Purkinje cell (primary cell): ENCODE data around the gene SPATA25. TPM values are rescaled to one million over a fixed set of nuclear protein-coding genes. Genes with fewer than 3 reads are reported as not detected.

ENCODE experiments used
- polyA plus RNA-seq: library from polyadenylated mRNA; unstranded; fragments of >200 nt; fragmentation: Nextera tagmentation; gene quantifications from 2 replicates; pipeline ENCODE4 v1.2.1, GENCODE V29; 2014

The SPATA25 gene
- not detected in 2 replicates for polyA plus RNA-seq

DNA sequence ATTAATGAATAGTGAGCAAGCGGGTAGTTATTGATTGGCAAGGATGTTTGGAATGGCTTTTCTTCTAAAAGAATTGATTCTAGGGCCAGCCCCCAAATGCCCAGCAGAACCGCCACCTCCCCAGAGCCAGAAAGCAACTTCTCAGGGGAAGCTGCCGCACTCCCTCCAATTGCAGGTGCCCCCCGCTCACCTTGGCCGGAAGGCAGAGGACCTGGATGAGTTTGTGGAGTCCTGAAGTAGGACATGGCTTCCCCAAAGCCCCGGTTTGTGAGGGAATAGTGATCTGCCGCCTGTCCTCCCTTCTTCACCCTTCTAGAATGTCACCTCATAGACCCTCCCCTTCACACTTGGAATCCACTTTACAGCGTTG lies at the start of gene SPATA25:
SPATA25 (minus strand) TSS at position 277 of the 370 bp plus-strand sequence; CDS start at position 245, 32 bp downstream.

DNA sequence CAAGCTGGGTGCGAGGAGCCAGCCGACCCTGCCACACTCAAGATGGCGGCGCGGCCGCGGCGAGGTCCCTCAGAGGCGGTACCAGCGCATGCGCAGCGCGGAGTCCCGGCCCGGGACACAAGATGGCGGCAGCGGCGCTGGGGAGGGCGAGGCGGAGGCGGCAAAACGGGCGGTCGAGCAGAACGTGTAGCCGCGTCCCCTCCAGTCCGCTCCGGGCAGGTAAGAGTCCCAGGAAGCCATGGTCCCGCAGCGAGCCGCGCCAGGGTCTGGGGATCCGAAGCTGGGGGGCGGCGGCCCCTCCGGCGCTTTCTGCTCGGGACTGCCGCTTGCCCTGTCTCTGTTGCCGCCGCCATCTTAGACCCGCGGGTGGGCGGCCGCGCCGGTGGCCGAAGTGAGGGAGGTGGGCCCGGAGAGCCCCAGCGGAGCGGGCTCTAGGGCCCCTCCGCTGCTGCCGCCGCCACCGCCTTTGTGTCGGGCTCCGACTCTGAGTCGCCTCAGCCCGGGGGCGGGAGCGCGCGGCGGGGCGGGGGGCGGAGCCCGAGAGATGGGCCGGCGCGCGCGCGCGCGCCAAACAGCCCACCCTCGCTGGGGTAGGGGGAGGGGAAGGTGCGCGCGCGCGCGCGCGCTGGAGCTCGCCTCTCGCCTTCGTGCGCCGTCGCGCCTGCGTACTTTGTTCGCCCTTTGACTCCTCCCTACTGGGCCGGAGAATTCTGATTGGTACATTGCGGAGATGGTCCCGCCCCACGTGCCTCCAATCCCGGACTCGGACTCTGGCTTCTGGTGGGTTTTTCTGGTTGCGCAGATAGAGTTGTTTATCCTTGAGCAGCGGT lies 47.4 kb upstream of the SPATA25 start, which contains the start of gene PCIF1:
PCIF1 (plus strand) TSS at position 98 of the 830 bp plus-strand sequence. CDS start 4,317 bp downstream, outside the sequence.

DNA sequence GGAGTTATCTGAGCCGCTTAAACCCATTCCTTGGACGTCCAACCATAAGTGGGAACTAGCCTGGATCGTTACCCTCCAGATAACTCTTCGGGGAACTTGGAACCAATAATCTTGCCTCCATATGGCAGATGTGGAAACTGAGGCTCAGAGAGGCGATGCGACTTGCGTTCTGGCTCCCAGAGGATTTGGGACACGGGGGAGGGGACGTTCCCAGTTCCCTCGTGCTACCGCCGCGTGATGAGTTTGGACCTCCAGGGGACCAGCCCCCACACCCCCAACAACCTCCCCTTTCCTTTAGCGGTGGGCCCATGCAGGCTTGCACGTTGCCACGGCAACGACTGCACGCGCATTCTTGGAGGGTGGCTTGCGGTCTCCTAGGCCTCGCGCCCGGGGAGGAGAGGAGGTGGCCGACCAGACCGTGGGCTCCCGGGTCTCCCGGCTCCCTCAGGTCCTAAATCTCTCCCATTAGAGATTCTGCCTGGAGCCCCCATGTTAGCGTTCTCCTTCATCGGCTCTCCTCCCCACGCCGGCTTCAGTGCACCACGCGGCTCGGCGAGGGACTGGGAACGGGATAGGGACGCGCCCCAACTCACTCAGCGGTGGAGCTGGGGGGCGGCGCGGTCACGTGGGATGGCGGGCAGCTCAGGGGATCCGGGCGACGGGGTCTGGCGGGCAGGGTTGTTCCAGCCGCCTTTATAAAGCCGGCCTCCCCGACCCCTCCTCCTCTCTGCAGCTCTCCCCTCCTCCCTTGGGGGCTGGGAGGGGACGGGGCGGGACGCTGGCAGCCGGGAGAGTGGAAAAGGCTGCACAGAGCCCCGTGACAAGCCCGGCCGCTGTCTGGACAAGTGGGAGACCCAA lies 24.3 kb upstream of the SPATA25 start, which contains the start of gene PLTP:
PLTP (minus strand) TSS at position 670 of the 858 bp plus-strand sequence. CDS start 703 bp downstream, outside the sequence.

DNA sequence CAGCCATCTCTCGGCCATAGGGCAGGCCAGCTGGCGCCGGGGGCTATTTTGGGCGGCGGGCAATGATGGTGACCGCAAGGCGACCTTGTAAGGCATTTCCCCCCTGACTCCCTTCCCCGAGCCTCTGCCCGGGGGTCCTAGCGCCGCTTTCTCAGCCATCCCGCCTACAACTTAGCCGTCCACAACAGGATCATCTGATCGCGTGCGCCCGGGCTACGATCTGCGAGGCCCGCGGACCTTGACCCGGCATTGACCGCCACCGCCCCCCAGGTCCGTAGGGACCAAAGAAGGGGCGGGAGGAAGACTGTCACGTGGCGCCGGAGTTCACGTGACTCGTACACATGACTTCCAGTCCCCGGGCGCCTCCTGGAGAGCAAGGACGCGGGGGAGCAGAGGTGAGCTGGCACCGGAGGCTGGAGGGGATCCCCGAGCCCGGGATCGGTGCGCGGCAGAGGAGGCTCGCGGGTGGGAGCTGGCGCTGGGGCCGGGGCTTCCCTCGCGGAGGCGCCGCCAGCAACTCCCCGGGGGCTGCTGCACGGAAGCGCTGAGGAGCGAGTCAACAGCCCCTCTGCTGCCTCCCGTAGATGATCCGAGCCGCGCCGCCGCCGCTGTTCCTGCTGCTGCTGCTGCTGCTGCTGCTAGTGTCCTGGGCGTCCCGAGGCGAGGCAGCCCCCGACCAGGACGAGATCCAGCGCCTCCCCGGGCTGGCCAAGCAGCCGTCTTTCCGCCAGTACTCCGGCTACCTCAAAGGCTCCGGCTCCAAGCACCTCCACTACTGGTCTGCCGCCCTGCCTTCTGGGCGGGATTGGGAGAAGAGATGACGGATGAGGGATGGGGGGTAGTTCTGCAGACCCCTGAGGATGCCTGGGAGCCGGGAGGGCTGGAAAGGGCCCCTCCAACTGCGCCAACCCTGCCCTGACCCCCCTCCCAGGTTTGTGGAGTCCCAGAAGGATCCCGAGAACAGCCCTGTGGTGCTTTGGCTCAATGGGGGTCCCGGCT lies 3.9 kb upstream of the SPATA25 start, which contains the start of the genes CTSA and NEURL2:
CTSA (plus strand) TSS at position 351 of the 999 bp plus-strand sequence; CDS start at position 585, 234 bp downstream.
NEURL2 (minus strand) TSS at position 224 of the 999 bp plus-strand sequence; CDS start at position 7, 217 bp downstream.

DNA sequence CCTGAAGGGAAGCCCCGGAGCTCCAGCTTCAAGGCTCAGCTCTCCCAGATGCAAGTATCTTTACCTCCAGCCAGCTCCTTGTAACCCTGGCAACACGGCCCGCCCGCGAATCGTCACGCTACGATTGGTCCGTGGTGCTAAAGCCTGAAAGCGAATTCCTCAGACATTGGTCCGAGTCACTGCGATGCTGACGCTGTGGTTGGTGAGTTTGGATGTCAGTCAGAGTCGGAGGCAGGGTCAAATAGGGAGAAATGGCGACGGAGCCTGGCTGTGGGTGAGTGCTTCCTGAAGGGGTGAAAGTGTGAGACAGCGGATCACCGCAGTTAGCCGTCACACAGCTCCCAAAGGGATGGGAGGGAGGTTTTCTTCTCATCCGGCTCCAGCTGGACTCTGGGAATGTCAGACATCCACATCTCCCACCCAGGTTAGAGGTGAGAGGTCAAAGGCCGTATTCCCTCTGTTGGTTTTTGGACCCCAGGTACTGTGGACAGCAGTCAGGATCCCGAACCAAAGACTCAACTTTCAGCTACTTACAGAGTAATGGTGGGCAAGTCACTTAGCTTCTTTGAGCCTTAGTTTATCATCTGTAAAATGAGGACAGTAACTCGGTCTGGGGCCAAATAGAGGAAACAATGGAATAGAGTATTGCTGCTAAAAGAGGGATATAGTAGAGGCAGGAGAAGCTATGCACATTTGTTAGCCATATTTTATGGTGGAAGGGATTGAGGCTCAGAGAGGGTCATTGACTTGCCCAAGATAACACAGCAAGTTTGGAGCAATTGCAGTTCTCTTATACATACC lies 6.2 kb downstream of the SPATA25 start, which contains the start of gene ZSWIM1:
ZSWIM1 (plus strand) TSS at position 240 of the 801 bp plus-strand sequence. CDS start 1,366 bp downstream, outside the sequence.

GRCh38 chr20:45857114-45857881 lies 30.1 kb downstream of the SPATA25 start, which contains the start of the genes ACOT8 and ZSWIM3:
Gene ACOT8 (minus strand): TSS chr20:45857392. CDS start chr20:45857315, 77 bp downstream.
Gene ZSWIM3 (plus strand): TSS chr20:45857614. CDS start chr20:45857826, 212 bp downstream.

Other genes starting within 250 kb of the SPATA25 start
- not detected in 2 replicates for gene WFDC11, start 217.4 kb downstream of the SPATA25 start, polyA plus RNA-seq
- gene WFDC13, start 185.6 kb downstream of the SPATA25 start, polyA plus RNA-seq, result not detected in 2 replicates
- not detected in 2 replicates for gene WFDC10B, start 182.6 kb downstream of the SPATA25 start, polyA plus RNA-seq
- not detected in 2 replicates for gene SPINT4, start 165.3 kb downstream of the SPATA25 start, polyA plus RNA-seq
- gene WFDC3, start 95.7 kb downstream of the SPATA25 start, polyA plus RNA-seq, result 3.9 and 7.5 TPM in 2 replicates
- 13.8 and 27.6 TPM in 2 replicates for gene DNTTIP1, start 95.7 kb downstream of the SPATA25 start, polyA plus RNA-seq
- not detected in 2 replicates for gene UBE2C, start 75.0 kb downstream of the SPATA25 start, polyA plus RNA-seq
- 3.8 TPM in 1 of 2 replicates, not detected in the other for gene TNNC2, start 60.3 kb downstream of the SPATA25 start, polyA plus RNA-seq
- 2.8 and 3.2 TPM in 2 replicates for gene SNX21, start 53.8 kb downstream of the SPATA25 start, polyA plus RNA-seq
- 22.9 and 23.8 TPM in 2 replicates for gene ACOT8, start 30.2 kb downstream of the SPATA25 start, polyA plus RNA-seq
- 0.11 and 0.56 TPM in 2 replicates for gene ZSWIM3, start 30.0 kb downstream of the SPATA25 start, polyA plus RNA-seq
- gene ZSWIM1, start 6.4 kb downstream of the SPATA25 start, polyA plus RNA-seq, result 1.1 and 2.1 TPM in 2 replicates
- gene NEURL2, start 3.6 kb upstream of the SPATA25 start, polyA plus RNA-seq, result 0.50 TPM in 1 of 2 replicates, not detected in the other
- gene CTSA, start 3.7 kb upstream of the SPATA25 start, polyA plus RNA-seq, result 44.1 and 45.1 TPM in 2 replicates
- 22.6 and 37.3 TPM in 2 replicates for gene PLTP, start 24.5 kb upstream of the SPATA25 start, polyA plus RNA-seq
- 5.7 and 8.0 TPM in 2 replicates for gene PCIF1, start 47.1 kb upstream of the SPATA25 start, polyA plus RNA-seq
- gene ZNF335, start 84.6 kb upstream of the SPATA25 start, polyA plus RNA-seq, result 1.6 and 2.7 TPM in 2 replicates
- not detected in 2 replicates for gene MMP9, start 121.3 kb upstream of the SPATA25 start, polyA plus RNA-seq
- 332 and 498 TPM in 2 replicates for gene SLC12A5, start 141.6 kb upstream of the SPATA25 start, polyA plus RNA-seq
- gene NCOA5, start 202.3 kb upstream of the SPATA25 start, polyA plus RNA-seq, result 2.1 and 2.8 TPM in 2 replicates
- 0.47 and 1.5 TPM in 2 replicates for gene CD40, start 230.7 kb upstream of the SPATA25 start, polyA plus RNA-seq